Measurements from ENCODE around the gene NUP133.
A peak's percentile ranks its signal among the peaks of the same experiment; 100 is the strongest.
"Not testable (repeated sequence)": the region's sequence is repeated elsewhere in the genome, so short reads cannot be mapped to it uniquely, and the experiment has no call there.

NUP133 gene

GRCh38 chr1:229411434-229412055 is 96.6 kb downstream of the NUP133 start:
- DNase-seq: peak in 1 of 14 donors; percentile 43

GRCh38 chr1:229410692-229411433 is 97.3 kb downstream of the NUP133 start:
- DNase-seq: peak in 5 of 14 donors; percentile 7 to 89 (median 36)

- DNase-seq: no peak
Observed at GRCh38 chr1:229410370-229410691, 97.8 kb downstream of the NUP133 start.

- DNase-seq: peak in 1 of 14 donors; percentile 50
Observed at GRCh38 chr1:229409616-229410369, 98.3 kb downstream of the NUP133 start.

- DNase-seq: peak in 1 of 14 donors; percentile 25
Observed at GRCh38 chr1:229408458-229409037, 99.6 kb downstream of the NUP133 start.

- no peak for DNase-seq
Observed at GRCh38 chr1:229407206-229408026, 100.7 kb downstream of the NUP133 start.

- no peak for DNase-seq
Observed at GRCh38 chr1:229406798-229407197, 101.3 kb downstream of the NUP133 start.

GRCh38 chr1:229403573-229403972 is 104.6 kb downstream of the NUP133 start:
- DNase-seq: no peak

GRCh38 chr1:229402993-229403392 is 105.1 kb downstream of the NUP133 start:
- no peak for DNase-seq

GRCh38 chr1:229402329-229402728 is 105.8 kb downstream of the NUP133 start:
- DNase-seq: not testable (repeated sequence)

- no peak for DNase-seq
Observed at GRCh38 chr1:229397762-229398161, 110.4 kb downstream of the NUP133 start.

GRCh38 chr1:229396585-229397206 is 111.4 kb downstream of the NUP133 start:
- no peak for DNase-seq

GRCh38 chr1:229394517-229394916 is 113.6 kb downstream of the NUP133 start:
- not testable (repeated sequence) for DNase-seq

- DNase-seq: no peak
Observed at GRCh38 chr1:229392936-229393335, 115.2 kb downstream of the NUP133 start.

All from C1 segment of cervical spinal cord (tissue), 14 donors.